Measurements from ENCODE around the gene TNIP1.

- TF ChIP-seq CTCF (IDR thresholded peaks at IDR 0.05) (no peak), POLR2A (IDR thresholded peaks at IDR 0.05) (no peak)
These were observed 59.1 kb downstream of the TNIP1 start for GRCh38 chr5:151021746-151022145.
